GM18520 (cell line): ENCODE data around the gene CC2D1A.
"Not testable (repeated sequence)": the region's sequence is repeated elsewhere in the genome, so short reads cannot be mapped to it uniquely, and the experiment has no call there.

Experiments used
- ATAC-seq: cut with Tn5 transposase; IDR thresholded peaks from one replicate; pipeline ENCODE4 v1.9.1; 2021; ENCODE audit not compliant: unreplicated experiment

The CC2D1A gene

GRCh38 chr19:13902993-13903555 lies 2.9 kb upstream of the CC2D1A start:
- no peak for ATAC-seq

GRCh38 chr19:13906521-13906904 lies 512 bp downstream of the CC2D1A start:
- no peak for ATAC-seq

GRCh38 chr19:13906910-13907309 lies 909 bp downstream of the CC2D1A start:
- ATAC-seq, result no peak

- ATAC-seq, result no peak
Measured at GRCh38 chr19:13908674-13909073, 2.7 kb downstream of the CC2D1A start.

GRCh38 chr19:13909430-13909829 lies 3.4 kb downstream of the CC2D1A start:
- no peak for ATAC-seq

GRCh38 chr19:13913352-13913751 lies 7.4 kb downstream of the CC2D1A start:
- ATAC-seq, result no peak

GRCh38 chr19:13914777-13915176 lies 8.8 kb downstream of the CC2D1A start:
- ATAC-seq, result no peak

GRCh38 chr19:13917888-13918406 lies 11.9 kb downstream of the CC2D1A start:
- ATAC-seq, result no peak

GRCh38 chr19:13918726-13919411 lies 12.9 kb downstream of the CC2D1A start:
- no peak for ATAC-seq

GRCh38 chr19:13920524-13920923 lies 14.5 kb downstream of the CC2D1A start:
- no peak for ATAC-seq

GRCh38 chr19:13920940-13921747 lies 15.1 kb downstream of the CC2D1A start:
- ATAC-seq, result no peak

GRCh38 chr19:13922118-13922517 lies 16.1 kb downstream of the CC2D1A start:
- not testable (repeated sequence) for ATAC-seq

- no peak for ATAC-seq
Measured at GRCh38 chr19:13923194-13923987, 17.4 kb downstream of the CC2D1A start.

- ATAC-seq, result no peak
Measured at GRCh38 chr19:13926010-13926409, 20.0 kb downstream of the CC2D1A start.

- ATAC-seq, result no peak
Measured at GRCh38 chr19:13926715-13927114, 20.7 kb downstream of the CC2D1A start.

GRCh38 chr19:13929340-13929739 lies 23.3 kb downstream of the CC2D1A start:
- no peak for ATAC-seq

- ATAC-seq, result no peak
Measured at GRCh38 chr19:13929956-13930355, 24.0 kb downstream of the CC2D1A start.

- no peak for ATAC-seq
Measured at GRCh38 chr19:13930402-13930801, 24.4 kb downstream of the CC2D1A start.

- no peak for ATAC-seq
Measured at GRCh38 chr19:13931391-13932148, 25.6 kb downstream of the CC2D1A start.

GRCh38 chr19:13932149-13932637 lies 26.2 kb downstream of the CC2D1A start:
- no peak for ATAC-seq
